ENCODE results near the gene DAZAP1.
"Not testable (repeated sequence)": the region's sequence is repeated elsewhere in the genome, so short reads cannot be mapped to it uniquely, and the experiment has no call there.

Gene DAZAP1

GRCh38 chr19:1426736-1427135, 19.4 kb downstream of the DAZAP1 start:
- DNase-seq: no peak

- no peak for DNase-seq
Measured at GRCh38 chr19:1427221-1427920, 20.0 kb downstream of the DAZAP1 start.

- no peak for DNase-seq
Measured at GRCh38 chr19:1428738-1429391, 21.5 kb downstream of the DAZAP1 start.

DNA sequence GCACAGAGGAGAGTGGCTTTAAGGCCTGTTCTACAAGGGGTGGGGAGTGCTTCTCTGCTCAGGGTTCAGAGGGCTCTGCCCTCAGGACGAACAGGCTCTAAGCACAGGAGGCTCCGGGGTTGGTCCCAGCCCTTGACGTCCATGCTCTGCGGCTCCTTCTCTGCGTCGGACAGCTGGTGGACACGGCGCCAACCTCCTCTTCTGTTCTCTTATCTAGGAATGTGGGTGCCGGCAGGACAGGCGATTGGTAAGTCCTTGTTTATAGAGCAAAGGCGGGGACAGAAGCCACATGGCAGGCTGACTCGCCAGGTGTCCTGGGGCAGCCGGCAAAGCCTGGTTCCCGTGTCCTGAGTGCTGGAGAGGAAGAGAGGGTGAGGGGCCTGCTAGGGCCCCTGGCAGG, 22.4 kb downstream of the DAZAP1 start:
- no peak for DNase-seq

DNA sequence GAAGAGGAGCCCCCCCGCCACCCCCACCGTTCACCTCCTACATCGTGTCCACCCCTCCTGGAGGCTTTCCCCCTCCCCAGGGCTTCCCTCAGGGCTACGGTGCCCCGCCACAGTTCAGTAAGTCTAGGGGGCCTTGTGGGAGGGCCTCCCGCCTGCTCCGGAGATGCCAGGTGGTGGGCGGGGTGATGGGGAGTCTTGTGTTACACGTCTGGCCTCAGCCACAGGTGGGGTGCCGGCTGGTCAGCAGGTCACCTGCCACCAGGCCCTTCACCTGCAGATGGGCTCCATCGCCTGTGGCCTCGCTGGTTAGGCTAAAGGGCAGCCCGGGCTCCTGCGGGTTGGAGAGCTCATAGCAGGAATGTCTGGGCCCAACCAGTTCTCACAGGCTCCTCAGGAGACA, 22.9 kb downstream of the DAZAP1 start:
- no peak for DNase-seq

- no peak for DNase-seq
Measured at GRCh38 chr19:1431759-1432506, 24.5 kb downstream of the DAZAP1 start.

DNA sequence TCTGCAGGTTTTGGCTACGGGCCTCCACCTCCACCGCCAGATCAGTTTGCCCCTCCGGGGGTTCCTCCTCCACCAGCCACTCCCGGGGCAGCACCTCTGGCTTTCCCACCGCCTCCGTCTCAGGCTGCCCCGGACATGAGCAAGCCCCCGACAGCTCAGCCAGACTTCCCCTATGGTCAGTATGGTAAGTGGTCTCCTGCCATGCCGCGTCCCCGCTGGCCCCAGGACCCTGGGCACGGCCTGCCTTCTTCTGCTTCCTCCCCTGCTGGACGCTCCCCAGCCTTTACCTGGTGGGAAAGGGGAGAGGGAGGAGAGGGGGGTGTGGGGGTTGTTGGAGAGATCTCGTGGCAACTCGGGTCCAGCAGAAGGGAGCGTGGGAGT, 25.1 kb downstream of the DAZAP1 start:
- no peak for DNase-seq

DNA sequence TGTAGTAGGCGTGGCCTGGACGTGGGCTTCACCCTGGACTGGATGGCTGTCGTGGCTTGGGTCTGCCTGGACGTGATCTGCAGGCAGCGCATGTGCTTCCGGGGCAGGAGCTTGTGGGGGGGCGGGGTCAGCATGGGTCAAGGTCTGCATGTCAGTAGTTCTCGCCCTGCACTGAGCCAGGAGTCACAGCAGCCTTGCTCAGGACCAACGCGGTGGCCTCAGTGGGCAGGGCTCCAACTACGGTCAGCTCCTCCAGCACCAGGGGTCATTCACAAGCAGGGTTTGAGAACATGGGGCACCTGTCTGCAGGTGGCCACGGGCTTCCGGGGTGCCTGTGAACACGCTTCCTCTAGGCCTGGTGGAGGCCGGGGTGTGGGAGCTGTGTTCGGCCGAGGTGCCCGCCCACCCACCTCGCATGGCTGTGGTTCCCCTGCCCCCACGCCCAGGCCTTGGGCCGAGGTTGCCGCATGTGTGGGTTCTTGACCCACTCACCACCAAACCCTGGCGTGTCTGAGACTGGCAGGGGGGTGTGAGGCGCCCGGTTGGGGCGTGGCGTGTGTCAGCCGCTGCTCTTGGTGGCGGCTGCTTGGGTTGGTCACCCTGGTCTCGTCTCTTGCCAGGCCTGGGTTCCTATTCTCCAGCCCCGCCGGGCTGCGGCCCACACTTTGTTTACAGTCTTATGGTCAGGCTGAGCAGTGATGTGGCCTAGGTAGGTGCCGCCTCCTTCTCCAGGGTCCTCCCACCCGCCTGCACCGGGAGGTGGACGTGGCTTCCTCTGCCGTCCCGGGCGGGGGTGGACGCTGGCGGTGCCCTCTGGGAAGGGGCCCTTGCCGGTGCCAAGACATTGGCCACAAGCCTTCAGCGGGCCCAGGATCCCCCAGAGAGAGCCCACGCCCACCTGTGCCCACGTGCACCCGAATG, 26.0 kb downstream of the DAZAP1 start:
- no peak for DNase-seq

DNA sequence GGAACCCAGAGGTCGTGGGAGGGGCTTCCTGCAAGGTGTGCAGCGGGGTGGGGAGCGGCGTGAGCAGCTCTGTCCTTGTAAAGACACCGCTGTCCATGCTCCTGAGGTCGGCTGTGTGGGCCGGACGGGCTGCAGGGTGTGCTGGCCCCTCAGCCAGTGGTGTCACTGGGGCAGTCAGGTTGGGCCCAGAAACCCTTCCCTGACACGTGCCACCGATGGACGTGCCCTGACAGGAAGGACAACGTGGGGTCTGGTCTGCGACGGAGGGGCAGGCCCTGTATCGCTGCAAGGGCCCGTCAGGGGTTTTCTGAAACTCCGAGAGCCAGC, 26.6 kb downstream of the DAZAP1 start:
- no peak for DNase-seq

- no peak for DNase-seq
Measured at GRCh38 chr19:1434577-1435060, 27.2 kb downstream of the DAZAP1 start.

DNA sequence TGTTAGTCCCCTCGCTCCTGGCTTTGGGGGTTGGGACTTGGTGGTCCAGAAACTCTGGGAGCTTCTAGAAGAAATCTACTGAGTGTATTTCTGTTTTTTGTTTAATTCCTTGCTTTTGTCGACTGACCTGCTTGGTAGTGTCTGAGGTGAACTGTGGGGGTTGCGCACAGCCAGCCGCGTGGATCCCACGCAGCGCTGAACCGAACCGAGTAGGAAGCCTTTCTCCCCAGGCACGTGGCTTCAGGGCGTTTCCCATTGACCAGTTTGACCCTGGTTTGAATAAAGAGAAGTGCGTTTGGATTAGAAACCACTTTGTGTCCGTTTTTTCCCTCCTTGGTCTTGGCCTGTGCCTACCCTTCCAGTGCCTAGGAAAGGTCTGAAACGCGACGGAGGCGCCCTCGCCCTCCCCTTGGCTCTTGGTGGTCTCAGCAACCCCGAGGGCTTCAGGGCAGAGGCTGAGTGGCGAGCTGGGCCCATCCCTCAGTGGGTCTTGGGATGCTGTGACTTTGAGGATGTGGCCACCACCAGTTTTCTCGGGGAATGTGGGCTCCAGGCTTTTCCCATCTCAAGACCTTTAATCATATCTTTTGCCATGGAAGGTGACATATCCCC, 28.1 kb downstream of the DAZAP1 start:
- DNase-seq: no peak

DNA sequence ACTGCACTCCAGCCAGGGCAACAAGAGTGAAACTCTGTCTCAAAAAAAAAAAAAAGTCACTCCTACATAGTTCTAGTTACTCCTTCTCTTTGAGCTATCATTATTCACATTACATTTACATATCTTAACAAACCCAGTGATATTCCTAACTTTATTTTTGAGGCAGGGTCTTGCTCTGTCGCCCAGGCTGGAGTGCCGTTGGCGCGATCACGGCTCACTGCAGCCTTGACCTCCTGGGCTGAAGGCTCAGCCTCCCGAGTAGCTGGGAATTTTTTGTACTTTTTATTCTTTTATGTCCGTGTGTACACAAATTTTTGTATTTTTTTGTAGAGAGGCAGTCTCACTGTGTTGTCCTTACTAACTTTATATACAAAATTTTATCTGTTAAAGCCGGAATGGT, 30.2 kb downstream of the DAZAP1 start:
- no peak for DNase-seq

DNA sequence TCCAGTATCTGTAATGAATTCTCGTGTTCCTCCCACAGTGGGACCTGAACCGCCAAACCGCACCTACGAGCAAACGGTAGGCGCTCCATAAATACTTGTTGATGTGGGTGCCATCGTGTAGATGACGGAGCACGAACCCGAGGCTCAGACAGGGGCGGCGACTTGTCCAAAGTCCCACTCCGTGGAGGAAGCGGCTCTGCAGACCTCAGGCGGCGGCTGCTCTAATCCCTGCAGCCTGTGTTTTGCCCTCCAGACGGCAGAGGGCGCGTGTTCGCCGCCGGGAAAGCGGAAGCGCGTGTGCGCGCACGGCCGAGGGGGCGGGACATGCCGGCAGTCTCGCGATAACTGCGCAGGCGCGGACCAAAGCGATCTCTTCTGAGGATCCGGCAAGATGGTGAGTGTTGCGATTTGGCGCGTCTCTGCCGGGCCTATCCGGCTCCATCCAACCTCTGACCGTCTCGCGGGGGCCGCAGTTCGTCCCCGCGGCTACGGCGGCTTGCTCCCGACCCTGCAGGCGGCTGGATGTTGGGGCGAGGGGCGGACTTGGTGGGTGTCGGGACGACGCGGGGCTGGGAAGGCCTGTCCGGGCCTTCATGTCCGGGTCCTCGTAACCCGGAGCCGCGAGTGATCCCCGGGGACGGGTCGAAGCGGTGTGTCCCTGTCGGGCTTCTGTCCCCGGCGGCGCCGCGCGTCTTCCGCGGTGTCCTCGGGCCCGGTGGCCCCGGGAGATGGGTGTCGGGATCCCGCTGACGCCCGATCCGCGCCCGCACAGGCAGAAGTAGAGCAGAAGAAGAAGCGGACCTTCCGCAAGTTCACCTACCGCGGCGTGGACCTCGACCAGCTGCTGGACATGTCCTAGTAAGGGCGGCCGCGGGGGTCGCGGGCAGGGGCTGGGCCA, 30.9 kb downstream of the DAZAP1 start, which contains the start of gene RPS15:
TSS of gene RPS15 (plus strand) at position 362 of the 898 bp plus-strand sequence. CDS start at position 392, 30 bp downstream.
- DNase-seq: peak; percentile 96

- DNase-seq: no peak
Measured at GRCh38 chr19:1438933-1439354, 31.6 kb downstream of the DAZAP1 start.

- not testable (repeated sequence) for DNase-seq
Measured at GRCh38 chr19:1439525-1440417, 32.4 kb downstream of the DAZAP1 start.

- DNase-seq: no peak
Measured at GRCh38 chr19:1440418-1440801, 33.0 kb downstream of the DAZAP1 start.

GRCh38 chr19:1441022-1441426, 33.6 kb downstream of the DAZAP1 start:
- no peak for DNase-seq

- DNase-seq: no peak
Measured at GRCh38 chr19:1441677-1442438, 34.5 kb downstream of the DAZAP1 start.

GRCh38 chr19:1445185-1445931, 38.0 kb downstream of the DAZAP1 start:
- peak; percentile 78 for DNase-seq

Measured in stimulated activated CD4-positive, alpha-beta T cell treated with anti-CD3 and anti-CD28 coated beads, Interleukin-12 subunit alpha, Interleukin-12 subunit beta, amount 100 ng/mL, for 4 hours (primary cell).